Tibial nerve (tissue), 4 donors: ENCODE data around the gene MUC5AC. TPM values are rescaled to one million over a fixed set of nuclear protein-coding genes. Genes with fewer than 3 reads are reported as not detected.

ENCODE experiments used
- DNase-seq, 2 donors: peaks; one replicate each; pipeline ENCODE4 v3.0.0-alpha.2; 2019; ENCODE audit warnings: low spot score in 2 of 2
- H3K27ac ChIP-seq, 4 donors: fragments of 200-600 bp; sonication (generic) in 3 of 4; one replicate each; pipeline ENCODE4 v1.5.1; 2017 to 2019; ENCODE audit warnings: mild to moderate bottlenecking in 1 of 4
- H3K27me3 ChIP-seq, 2 donors: fragments of 200-600 bp; sonication (generic) in 1 of 2; one replicate each; pipeline versions ENCODE4 v1.5.1 to v1.6.0; 2017 to 2019
- H3K36me3 ChIP-seq, 3 donors: fragments of 200-600 bp; sonication (generic); one replicate each; pipeline ENCODE4 v1.5.1; 2018 to 2019
- H3K4me1 ChIP-seq, 4 donors: fragments of 200-600 bp; sonication (generic) in 3 of 4; one replicate each; pipeline ENCODE4 v1.5.1; 2017 to 2019
- H3K4me3 ChIP-seq, 4 donors: fragments of 200-600 bp; sonication (generic) in 3 of 4; one replicate each; pipeline ENCODE4 v1.5.1; 2017 to 2019; ENCODE audit warnings: mild to moderate bottlenecking in 1 of 4, moderate library complexity in 1 of 4
- H3K9me3 ChIP-seq, 4 donors: fragments of 200-600 bp; sonication (generic) in 3 of 4; one replicate each; pipeline ENCODE4 v1.5.1; 2017 to 2019
- EP300 ChIP-seq, 2 donors: sonication (generic); formaldehyde crosslinking; IDR thresholded peaks; one replicate each; pipeline ENCODE4 v1.6.1; 2017; ENCODE audit warnings: antibody characterized with exemption in 2 of 2, mild to moderate bottlenecking in 1 of 2
- POLR2A ChIP-seq, 2 donors: fragments of 450-650 bp; IDR thresholded peaks; one replicate each; pipeline ENCODE4 v1.6.1; 2017; ENCODE audit warnings: antibody characterized with exemption in 2 of 2, mild to moderate bottlenecking in 2 of 2, moderate library complexity in 2 of 2
- WGBS, 2 donors: methylation state at CpG; one replicate each; pipeline ENCODE4 v1.1.5; 2018; 5-methylcytosine and 5-hydroxymethylcytosine counted together
- total RNA-seq, 4 donors: library from RNA; depleted of rRNA; stranded (reverse); fragments of >200 nt; gene quantifications; one replicate each; pipeline ENCODE4 v1.1.0, GENCODE V29; 2016
- TF ChIP-seq, protein P1 (sequence below), 5 experiments: fragments of 200-600 bp in 3 of 5; fragments of 450-650 bp in 2 of 5; sonication (generic) in 3 of 5; IDR thresholded peaks; one replicate each; pipeline ENCODE4 v1.5.1; 2016 to 2019; ENCODE audit warnings: antibody characterized with exemption in 5 of 5, mild to moderate bottlenecking in 3 of 5, moderate library complexity in 2 of 5

Gene MUC5AC
- total RNA-seq, 4 donors from 2014 or later = not detected

DNA sequence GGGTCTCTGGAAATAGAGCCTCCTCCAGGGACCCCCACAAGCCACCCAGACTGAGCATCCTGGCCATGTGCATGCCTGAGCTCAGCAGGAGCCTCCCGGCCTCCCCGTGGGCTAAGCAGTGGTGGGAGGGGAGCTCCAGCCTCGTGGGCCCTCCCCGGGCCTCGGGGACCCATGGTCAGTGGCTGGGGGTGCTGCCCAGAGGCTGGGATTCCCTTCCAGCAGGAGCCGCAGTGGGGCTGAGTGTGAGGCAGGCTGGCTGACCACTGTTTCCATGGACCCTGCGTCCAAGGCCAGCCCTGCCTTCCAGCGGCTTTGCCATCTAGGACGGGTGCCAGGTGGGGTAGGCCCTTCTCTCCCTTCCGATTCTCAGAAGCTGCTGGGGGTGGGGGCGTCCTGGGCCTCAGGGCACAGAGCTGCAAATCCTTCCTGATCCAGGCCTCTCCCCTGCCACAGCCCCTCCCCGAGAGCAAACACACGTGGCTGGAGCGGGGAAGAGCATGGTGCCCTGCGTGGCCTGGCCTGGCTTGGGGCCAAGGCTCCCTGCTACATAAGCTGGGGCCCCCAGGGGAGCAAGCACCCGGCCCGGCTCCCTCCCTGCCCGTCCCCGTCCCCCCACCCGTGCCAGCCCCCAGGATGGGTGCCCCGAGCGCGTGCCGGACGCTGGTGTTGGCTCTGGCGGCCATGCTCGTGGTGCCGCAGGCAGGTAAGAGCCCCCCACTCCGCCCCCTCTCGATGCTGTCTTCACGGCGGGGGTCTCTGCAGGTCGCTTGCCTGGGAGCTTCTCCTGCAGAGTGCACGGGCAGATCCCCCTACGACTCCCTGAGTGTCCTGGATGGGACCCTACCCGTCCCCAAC is 65.0 kb downstream of the MUC5AC start, which contains the start of gene MUC5B:
Gene MUC5B, plus strand, starts transcription at position 576 of the 855 bp plus-strand sequence. Its CDS starts 58 bp downstream, at position 634.
- H3K36me3 ChIP-seq = no peaks in the 10 kb centered on the region
- H3K9me3 ChIP-seq = no peaks in the 10 kb centered on the region
- TF ChIP-seq, protein P1, sequence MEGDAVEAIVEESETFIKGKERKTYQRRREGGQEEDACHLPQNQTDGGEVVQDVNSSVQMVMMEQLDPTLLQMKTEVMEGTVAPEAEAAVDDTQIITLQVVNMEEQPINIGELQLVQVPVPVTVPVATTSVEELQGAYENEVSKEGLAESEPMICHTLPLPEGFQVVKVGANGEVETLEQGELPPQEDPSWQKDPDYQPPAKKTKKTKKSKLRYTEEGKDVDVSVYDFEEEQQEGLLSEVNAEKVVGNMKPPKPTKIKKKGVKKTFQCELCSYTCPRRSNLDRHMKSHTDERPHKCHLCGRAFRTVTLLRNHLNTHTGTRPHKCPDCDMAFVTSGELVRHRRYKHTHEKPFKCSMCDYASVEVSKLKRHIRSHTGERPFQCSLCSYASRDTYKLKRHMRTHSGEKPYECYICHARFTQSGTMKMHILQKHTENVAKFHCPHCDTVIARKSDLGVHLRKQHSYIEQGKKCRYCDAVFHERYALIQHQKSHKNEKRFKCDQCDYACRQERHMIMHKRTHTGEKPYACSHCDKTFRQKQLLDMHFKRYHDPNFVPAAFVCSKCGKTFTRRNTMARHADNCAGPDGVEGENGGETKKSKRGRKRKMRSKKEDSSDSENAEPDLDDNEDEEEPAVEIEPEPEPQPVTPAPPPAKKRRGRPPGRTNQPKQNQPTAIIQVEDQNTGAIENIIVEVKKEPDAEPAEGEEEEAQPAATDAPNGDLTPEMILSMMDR (IDR thresholded peaks at IDR 0.05) = no peak
- no peak for TF ChIP-seq POLR2A (IDR thresholded peaks at IDR 0.05)
- no peak for TF ChIP-seq EP300 (IDR thresholded peaks at IDR 0.05)
- H3K4me1 ChIP-seq = peaks cover 0 to 29% (median 0%) of the 10 kb centered on the region in 4 donors
- no peak for DNase-seq
- WGBS, 2 donors = 52 to 85% methylated on average over 14 to 21 of the region's 36 CpGs
- no peak within 1 kb of the TSS for H3K27ac ChIP-seq
- peaks cover 0 to 48% of the 10 kb centered on the region in 2 donors for H3K27me3 ChIP-seq
- no peak within 1 kb of the TSS for H3K4me3 ChIP-seq

DNA sequence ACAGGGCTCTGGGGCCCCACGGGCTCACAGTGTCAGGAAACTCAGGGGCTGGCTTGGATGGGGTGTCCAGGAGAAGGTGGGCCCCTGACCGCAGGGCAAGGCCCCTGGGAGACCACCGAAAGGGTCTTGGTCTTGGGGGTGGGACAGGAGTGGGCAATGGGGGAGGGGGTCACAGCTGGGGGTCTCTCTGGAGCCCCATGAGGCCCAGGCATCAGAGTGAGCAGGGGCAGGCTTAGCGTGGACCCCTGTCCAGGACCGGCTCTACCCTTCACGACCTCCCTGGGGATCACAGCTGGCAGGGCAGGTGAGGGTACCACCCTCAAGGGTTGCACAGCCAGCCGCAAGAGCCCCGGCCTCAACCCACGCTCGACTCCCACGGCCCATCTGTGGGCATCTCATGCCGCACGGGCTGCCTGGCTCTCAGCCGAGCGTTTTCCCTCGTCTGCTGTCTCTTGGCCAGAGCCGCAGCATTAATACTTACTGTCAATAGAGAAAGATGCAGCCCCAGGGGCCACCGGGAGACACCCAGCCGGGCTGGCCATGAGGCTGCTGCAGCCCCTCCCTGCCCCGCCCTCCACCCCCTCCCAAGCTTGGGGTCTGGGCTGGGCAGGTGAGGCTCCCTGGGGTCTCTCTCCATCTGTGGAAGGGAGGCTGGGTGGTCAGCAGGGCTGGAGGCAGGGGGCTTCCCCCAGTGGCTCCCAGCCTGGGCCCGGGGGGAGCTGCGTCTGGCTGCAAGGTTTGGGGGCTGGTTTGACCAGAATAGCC is 65.8 kb downstream of the MUC5AC start:
- TF ChIP-seq EP300 (IDR thresholded peaks at IDR 0.05) (no peak), POLR2A (IDR thresholded peaks at IDR 0.05) (no peak)
- TF ChIP-seq, protein P1 (IDR thresholded peaks at IDR 0.05) = no peak
- no peak overlapping the region for H3K4me3 ChIP-seq
- peaks cover 0 to 48% of the 10 kb centered on the region in 2 donors for H3K27me3 ChIP-seq
- DNase-seq = no peak
- 58 to 69% methylated on average over 16 to 19 of the region's 22 CpGs for WGBS, 2 donors
- H3K36me3 ChIP-seq = no peaks in the 10 kb centered on the region
- H3K27ac ChIP-seq = no peak overlapping the region
- peaks cover 0 to 29% (median 0%) of the 10 kb centered on the region in 4 donors for H3K4me1 ChIP-seq
- H3K9me3 ChIP-seq = no peaks in the 10 kb centered on the region

DNA sequence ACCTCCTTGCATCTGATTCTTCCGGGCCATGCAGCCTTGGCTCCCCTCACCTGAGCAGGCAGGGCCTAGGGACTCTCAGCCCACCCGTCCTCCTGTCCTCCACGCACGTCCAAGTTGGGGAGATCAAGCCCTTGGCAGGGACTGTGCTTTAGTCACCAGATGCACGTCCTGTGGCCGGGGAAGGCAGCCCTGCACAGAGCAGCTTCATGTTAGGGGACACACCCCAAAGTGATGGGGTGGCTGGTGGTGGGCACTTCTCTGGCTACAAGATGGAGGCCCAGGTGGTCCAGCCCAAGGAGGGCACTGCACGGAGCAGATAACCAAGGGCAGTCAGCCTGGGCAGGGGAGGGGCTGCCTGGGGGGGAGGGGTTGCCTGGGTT is 66.3 kb downstream of the MUC5AC start:
- WGBS, 2 donors = 46 to 49% methylated on average over 6 to 7 of the region's 7 CpGs
- H3K9me3 ChIP-seq = no peaks in the 10 kb centered on the region
- peaks cover 0 to 29% (median 0%) of the 10 kb centered on the region in 4 donors for H3K4me1 ChIP-seq
- H3K4me3 ChIP-seq = no peak overlapping the region
- TF ChIP-seq EP300 (IDR thresholded peaks at IDR 0.05) = no peak
- no peak for TF ChIP-seq POLR2A (IDR thresholded peaks at IDR 0.05)
- TF ChIP-seq, protein P1 (IDR thresholded peaks at IDR 0.05) = no peak
- H3K27me3 ChIP-seq = peaks cover 0 to 46% of the 10 kb centered on the region in 2 donors
- no peak for DNase-seq
- H3K36me3 ChIP-seq = no peaks in the 10 kb centered on the region
- H3K27ac ChIP-seq = no peak overlapping the region

DNA sequence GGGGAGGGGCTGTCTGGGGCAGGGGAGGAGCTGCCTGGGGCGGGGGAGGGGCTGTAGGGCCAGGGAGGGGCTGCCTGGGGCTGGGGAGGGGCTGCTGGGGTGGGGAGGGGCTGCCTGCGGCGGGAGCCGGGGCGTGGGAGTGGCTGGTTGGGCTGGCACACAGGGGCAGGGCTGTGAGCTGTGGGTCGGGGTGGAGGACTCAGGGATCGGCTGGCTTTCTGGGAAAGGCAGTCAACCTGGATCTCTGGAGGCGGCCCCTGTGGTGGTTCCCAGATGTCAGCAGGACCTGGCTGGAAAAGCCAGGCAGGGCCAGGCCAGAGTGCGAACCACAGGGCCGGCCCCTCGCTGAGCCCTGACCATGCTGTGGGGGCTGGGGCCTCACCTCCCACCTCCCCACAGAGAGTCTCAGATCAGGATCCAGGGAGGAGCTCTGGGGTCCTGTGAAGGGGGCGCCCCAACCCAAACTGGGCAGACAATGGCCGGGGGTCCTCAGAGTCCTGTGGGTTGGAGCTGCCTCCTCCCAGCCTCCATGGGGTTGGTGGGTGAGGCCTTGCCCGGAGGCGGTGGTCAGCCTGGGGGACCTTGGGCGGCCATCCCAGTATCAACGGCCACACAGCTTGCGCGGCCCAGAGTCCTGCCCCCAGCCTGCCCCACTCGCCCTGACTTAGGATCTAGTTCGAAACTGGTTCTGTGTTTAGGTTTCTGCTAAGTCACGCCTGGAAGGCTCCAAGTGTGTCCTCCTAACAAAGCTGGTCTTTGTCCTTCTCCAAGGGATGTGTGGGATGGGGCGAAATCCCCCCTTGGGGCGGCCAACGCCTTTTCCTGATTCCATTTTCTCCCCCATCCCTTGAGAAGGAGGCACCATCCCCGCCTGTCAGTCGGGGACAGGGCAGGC is 67.0 kb downstream of the MUC5AC start:
- H3K27me3 ChIP-seq = peaks cover 0 to 44% of the 10 kb centered on the region in 2 donors
- DNase-seq = no peak
- H3K4me3 ChIP-seq = no peak overlapping the region

More for the DNA sequence above, 67.0 kb downstream of the MUC5AC start:
- 34 to 39% methylated on average over 19 to 27 of the region's 27 CpGs for WGBS, 2 donors
- no peaks in the 10 kb centered on the region for H3K9me3 ChIP-seq
- H3K4me1 ChIP-seq = peaks cover 0 to 29% (median 0%) of the 10 kb centered on the region in 4 donors
- no peaks in the 10 kb centered on the region for H3K36me3 ChIP-seq
- TF ChIP-seq, protein P1 (IDR thresholded peaks at IDR 0.05) = no peak
- TF ChIP-seq POLR2A (IDR thresholded peaks at IDR 0.05) (no peak), EP300 (IDR thresholded peaks at IDR 0.05) (no peak)
- peak overlapping the region in 2 of 4 donors; percentile 3 to 68 for H3K27ac ChIP-seq
